HG03196 (cell line): ENCODE measurements around the gene ETS2.

ENCODE experiments used
- ATAC-seq: cut with Tn5 transposase; IDR thresholded peaks from one replicate; pipeline ENCODE4 v1.9.1; 2021; ENCODE audit not compliant: unreplicated experiment

ETS2 gene

GRCh38 chr21:38800924-38801744 lies 4.6 kb upstream of the ETS2 start:
- ATAC-seq = no peak

- ATAC-seq = no peak
These were observed 3.4 kb upstream of the ETS2 start for GRCh38 chr21:38802050-38803026.

GRCh38 chr21:38803075-38803660 lies 2.6 kb upstream of the ETS2 start:
- ATAC-seq = no peak

DNA sequence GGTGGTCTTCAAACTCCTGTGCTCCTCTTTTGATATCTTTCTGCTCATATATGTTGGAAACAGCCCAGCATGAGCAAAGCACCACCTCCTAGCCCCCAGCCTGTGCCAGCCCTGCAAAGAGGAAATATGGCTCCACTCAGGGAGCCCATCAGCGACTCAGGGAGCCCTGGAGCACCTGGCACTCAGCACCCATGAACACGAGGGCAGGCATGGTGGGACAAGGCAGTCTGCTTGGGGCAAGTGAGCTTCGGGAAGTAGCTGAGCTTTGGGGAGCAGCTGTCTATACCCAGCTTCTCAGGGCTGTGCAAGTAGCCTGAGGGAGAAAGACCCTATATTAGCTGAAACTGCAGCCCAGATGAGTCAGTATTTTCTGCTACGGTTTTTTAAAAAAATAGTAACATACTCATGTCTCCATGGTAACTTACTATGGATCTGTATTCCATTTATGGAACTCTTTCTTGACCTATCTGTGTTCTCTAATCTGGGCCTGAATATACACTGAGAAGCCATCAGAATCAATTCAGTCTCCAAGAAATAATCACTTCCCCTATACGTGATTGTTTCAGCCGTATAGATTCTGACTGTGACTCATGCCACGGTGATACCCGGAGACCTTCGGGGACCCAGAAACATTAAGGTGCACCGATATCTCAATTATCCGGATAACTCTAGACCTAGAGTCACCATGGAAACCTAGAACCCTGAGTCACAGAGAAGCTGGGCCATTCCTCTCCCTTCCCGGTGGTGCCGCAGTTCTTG lies 1.5 kb upstream of the ETS2 start:
- ATAC-seq = no peak

GRCh38 chr21:38804789-38805327 lies 871 bp upstream of the ETS2 start:
- ATAC-seq = no peak

- ATAC-seq = no peak
These were observed 618 bp downstream of the ETS2 start for GRCh38 chr21:38806153-38806941.

DNA sequence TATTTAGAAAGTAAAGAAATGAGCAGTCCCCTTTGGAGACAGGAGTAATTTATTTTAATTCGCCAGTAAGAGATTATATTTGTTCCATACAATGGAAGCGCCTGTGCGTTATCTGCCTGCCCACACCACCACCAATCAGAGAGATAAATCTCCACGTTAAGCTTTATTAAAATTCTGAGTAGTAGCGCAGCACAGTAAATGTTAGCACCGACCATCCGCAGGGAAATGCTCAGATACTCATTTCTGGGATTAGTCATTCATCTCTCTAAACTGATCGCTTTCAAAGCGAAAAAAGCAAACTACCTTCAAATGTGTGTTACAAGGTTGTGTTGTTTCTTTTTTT lies 1.2 kb downstream of the ETS2 start:
- no peak for ATAC-seq

- no peak for ATAC-seq
These were observed 1.7 kb downstream of the ETS2 start for GRCh38 chr21:38807441-38807871.

DNA sequence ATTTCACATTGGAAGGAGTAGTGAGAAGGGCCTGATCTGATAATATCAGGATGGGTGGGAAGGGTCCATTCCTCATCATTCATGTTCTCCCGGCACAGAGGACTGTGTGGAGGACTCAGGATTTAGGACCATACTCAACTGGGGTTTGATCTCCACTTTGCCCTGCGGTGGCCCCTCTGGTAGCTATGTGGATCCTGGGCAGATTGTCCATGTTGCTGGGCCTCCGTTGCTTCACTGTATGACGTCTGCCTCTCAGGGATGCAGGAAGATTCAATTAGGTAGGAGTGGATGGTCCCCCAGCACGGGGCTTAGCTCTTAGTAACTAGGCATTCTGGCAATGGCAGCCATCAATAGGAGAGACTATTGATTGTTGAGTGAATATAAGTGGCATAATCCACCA lies 2.3 kb downstream of the ETS2 start:
- ATAC-seq = no peak

DNA sequence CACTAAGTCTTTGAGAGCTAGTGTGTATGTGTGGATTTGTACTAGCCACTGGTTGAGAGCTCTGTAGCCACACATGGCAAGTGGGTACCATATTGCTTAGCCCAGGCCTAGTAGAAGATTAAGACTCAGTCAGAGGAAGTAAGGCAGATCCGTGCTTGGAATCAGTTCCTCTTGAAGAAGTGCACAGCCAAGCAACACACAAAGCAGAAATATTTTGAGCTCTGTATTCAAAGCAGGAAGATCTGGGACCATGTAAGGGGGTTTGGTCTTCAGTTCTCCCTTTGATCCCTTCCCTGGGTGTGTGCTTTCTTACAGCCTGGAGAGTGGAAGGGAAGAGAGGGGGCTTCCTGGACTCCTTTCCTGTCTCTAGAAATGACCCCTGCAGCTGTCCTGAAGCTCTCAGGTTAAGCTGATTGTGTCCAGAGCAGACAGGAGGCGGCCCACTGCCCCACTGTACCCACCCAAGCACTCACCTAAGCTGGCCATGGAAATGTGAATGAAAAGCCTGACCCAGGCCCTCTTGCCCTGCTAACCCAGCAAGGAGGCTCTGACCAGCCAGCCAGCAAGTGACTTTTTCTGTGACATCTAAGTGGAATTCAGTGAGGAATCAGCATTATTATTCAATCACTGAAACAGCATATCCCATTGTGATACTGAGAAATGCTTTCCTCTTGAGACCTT lies 3.6 kb downstream of the ETS2 start:
- no peak for ATAC-seq

GRCh38 chr21:38810034-38810825 lies 4.5 kb downstream of the ETS2 start:
- no peak for ATAC-seq

- no peak for ATAC-seq
These were observed 5.1 kb downstream of the ETS2 start for GRCh38 chr21:38810826-38811164.

DNA sequence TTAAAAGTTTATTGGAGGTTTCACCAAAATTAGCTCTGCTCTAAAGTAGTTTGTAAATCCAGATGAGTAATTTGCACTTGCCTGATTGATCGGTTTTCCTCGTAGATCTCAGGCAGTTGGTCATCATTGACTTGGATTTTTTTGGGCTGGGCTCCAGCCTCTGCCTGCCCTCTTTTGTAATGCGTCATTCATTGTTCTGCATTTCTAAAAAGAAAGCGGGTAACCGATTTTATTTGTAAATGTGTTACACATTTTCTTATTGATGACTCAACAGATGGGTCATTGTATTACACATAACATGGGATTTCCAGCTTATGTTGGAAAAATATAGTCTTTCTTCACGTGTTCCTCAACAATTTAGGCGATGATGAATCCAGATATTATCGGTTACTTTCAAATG lies 5.5 kb downstream of the ETS2 start:
- no peak for ATAC-seq

DNA sequence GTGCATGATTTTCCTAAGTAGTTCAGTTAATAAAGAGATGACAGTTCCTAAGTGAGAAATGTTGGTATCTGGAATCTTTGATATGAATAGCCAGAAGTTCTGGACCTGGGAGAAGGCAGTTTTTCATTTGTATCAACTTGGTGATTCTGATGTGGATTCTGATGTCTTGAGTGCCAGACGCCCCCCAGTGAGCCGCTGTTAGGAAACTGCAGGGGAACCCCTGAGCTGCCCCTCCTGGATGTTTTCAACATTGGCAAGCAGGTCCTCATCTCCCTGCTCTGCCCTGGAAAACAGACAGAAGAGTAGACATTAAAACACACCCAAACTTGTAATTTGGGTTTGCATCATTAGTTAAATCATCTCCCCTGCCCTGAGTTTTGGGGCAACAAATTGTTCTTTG lies 7.4 kb downstream of the ETS2 start:
- no peak for ATAC-seq

DNA sequence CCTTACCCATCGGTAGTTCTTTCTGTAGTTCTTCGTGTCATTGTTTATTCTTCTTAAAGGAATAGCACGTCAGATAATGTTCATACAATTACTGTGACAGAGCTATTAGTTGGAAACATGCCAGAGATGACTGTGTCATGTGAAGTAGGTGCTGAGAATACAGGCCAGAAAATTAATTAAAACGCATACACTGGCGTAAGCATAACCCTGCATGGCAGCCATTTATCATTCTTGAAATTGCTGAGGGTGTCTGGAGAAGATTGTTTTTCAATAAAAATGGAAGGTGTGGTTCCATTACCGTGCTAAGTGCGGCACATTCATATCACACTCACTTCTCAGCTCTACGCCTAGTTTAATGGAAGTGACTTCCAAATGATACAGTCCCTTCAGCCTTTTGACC lies 7.8 kb downstream of the ETS2 start:
- no peak for ATAC-seq

DNA sequence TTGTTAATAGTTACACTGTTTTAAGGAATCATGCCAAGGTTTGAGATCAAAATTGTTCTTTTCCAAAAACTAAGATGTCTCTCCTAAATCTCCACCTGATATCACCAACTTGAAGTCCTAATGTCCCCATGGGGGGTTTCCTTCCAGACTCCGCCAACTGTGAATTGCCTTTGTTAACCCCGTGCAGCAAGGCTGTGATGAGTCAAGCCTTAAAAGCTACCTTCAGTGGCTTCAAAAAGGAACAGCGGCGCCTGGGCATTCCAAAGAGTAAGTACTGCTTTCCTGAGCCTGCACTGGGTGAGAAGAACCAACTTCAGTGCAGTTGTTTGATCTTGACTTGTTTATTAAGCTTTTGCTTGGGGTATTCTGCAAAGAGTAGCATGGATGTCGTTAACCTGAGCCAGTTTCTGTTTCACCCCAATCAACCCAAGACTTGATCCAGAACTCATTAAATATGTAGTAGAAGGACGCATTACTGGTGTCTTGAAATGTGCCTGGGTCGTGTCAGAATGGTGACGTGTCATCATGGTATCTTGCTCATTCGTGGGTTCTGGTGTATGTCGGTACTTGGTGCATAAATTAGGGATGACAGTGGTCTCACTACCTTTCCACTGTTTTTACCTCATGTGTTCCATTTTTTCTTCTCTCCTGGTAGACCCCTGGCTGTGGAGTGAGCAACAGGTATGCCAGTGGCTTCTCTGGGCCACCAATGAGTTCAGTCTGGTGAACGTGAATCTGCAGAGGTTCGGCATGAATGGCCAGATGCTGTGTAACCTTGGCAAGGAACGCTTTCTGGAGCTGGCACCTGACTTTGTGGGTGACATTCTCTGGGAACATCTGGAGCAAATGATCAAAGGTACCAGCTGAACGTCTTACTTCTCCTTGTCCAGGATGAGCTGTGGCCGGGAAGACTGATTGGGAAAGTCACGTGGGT lies 8.7 kb downstream of the ETS2 start:
- ATAC-seq = no peak

GRCh38 chr21:38815060-38815405 lies 9.3 kb downstream of the ETS2 start:
- ATAC-seq = no peak
